Heart left ventricle (tissue), 16 donors: ENCODE measurements around the gene NRGN. TPM values are rescaled to one million over a fixed set of nuclear protein-coding genes. Genes with fewer than 3 reads are reported as not detected.

ENCODE experiments used
- ATAC-seq, 4 donors: fragments of 200-7000 bp; cut with Tn5 transposase; one replicate each; pipeline ENCODE4 v1.9.1; 2020 to 2022; ENCODE audit warnings: moderate library complexity in 4 of 4, mild to moderate bottlenecking in 3 of 4, moderate number of reproducible peaks in 1 of 4
- DNase-seq, 5 donors: peaks; one replicate each; pipeline ENCODE4 v3.0.0-alpha.2; 2020
- H3K27ac ChIP-seq, 12 donors: fragments of 200-600 bp; sonication (generic) in 4 of 12; one replicate each; pipeline versions ENCODE4 v1.5.0 to v1.8.0; 2016 to 2022; ENCODE audit warnings: mild to moderate bottlenecking in 2 of 12
- H3K27me3 ChIP-seq, 9 donors: fragments of 200-600 bp; sonication (generic) in 2 of 9; one replicate each; pipeline versions ENCODE4 v1.5.1 to v1.8.0; 2016 to 2022; ENCODE audit warnings: mild to moderate bottlenecking in 3 of 9
- H3K36me3 ChIP-seq, 9 donors: fragments of 200-600 bp; sonication (generic) in 2 of 9; one replicate each; pipeline versions ENCODE4 v1.5.0 to v1.8.0; 2018 to 2022; ENCODE audit warnings: mild to moderate bottlenecking in 2 of 9
- H3K4me1 ChIP-seq, 12 donors: fragments of 200-600 bp; sonication (generic) in 4 of 12; one replicate each; pipeline versions ENCODE4 v1.5.0 to v1.8.0; 2016 to 2022; ENCODE audit warnings: mild to moderate bottlenecking in 3 of 12
- H3K4me3 ChIP-seq, 12 donors: fragments of 200-600 bp; sonication (generic) in 4 of 12; one replicate each; pipeline versions ENCODE4 v1.5.0 to v1.8.0; 2017 to 2022; ENCODE audit warnings: mild to moderate bottlenecking in 9 of 12, moderate library complexity in 4 of 12
- H3K9me3 ChIP-seq, 12 donors: fragments of 200-600 bp; sonication (generic) in 4 of 12; one replicate each; pipeline versions ENCODE4 v1.5.0 to v1.8.0; 2016 to 2022; ENCODE audit warnings: mild to moderate bottlenecking in 1 of 12
- POLR2A ChIP-seq, 2 donors: fragments of 450-650 bp; IDR thresholded peaks; one replicate each; pipeline ENCODE4 v1.6.1; 2017; ENCODE audit warnings: antibody characterized with exemption in 2 of 2, mild to moderate bottlenecking in 2 of 2, moderate library complexity in 2 of 2
- WGBS, 4 donors: extraction: QIAGEN DNeasy Blood & Tissue Kit in 2 of 4; methylation state at CpG; one replicate each; pipeline versions ENCODE4 v1.1.5 to v1.1.7; 2013 to 2018; 5-methylcytosine and 5-hydroxymethylcytosine counted together
- intact Hi-C, 10 donors: fragments of 100-400 bp; cut with DNase I; formaldehyde crosslinking; loops; one replicate each; pipeline versions ENCODE4 v1.11.1 to v1.14.2; 2022
- polyA plus RNA-seq, 2 donors: library from polyadenylated mRNA; stranded (reverse); fragments of 200-250 nt; gene quantifications; one replicate each; pipeline ENCODE4 v1.2.3, GENCODE V29; 2013
- total RNA-seq, 9 donors: library from RNA; depleted of rRNA in 2 of 9; stranded (reverse); fragments of >200 nt in 2 of 9; fragmentation: NEBNext Ultra II Directional in 3 of 9; extraction: Animal tissue kit (Norgen Biotek cat#: 25700) in 3 of 9; gene quantifications; one replicate each; pipeline versions ENCODE4 v1.1.0 to v1.2.4, GENCODE V29; 2016 to 2023
- TF ChIP-seq, protein P1 (sequence below), 12 donors: fragments of 200-600 bp; sonication (generic) in 4 of 12; IDR thresholded peaks; one replicate each; pipeline versions ENCODE4 v1.5.0 to v1.8.0; 2018 to 2022; ENCODE audit warnings: antibody characterized with exemption in 12 of 12, mild to moderate bottlenecking in 5 of 12
- donor health status: ischemic (EF 13 %, LVEDD 7.1; RV severe dilation, severe dysfunction).
- donor health status: healthy with polysubstance abuse.
- donor health status: DM: no; HTN: yes; CAD: no.
- donor health status: DM: no; HTN: no; CAD: no.
- donor health status: ischemic (EF 25% LVEDD 6.9; RV normal size, moderate dysfunction).
- donor health status: ischemic (EF 25% LVEDD 5.7; RV mildly dilated, moderate dysfunction).
- donor health status: healthy.
- donor health status: DM: yes; HTN: yes; CAD: no.
- donor health status: ischemic (EF 35%, LVEDD 5.7; RV mildly dilated, moderate dysfunction).
- donor health status: nonischemic (EF 11% LVEDD 7.7; RV severe dilation, severe dysfunction).
- donor health status: DM: yes; HTN: yes; CAD: no.
- donor health status: PGD.
- donor health status: ischemic (EF 29% LVEDD 5.4; RV normal size, mild dysfunction).
- donor health status: nonischemic (EF 23%, LVEDD 6.1; RV moderate dilation, normal function).

NRGN gene
- total and polyA plus RNA-seq, 11 donors: 1.2 to 13.8 (median 4.0) TPM

DNA sequence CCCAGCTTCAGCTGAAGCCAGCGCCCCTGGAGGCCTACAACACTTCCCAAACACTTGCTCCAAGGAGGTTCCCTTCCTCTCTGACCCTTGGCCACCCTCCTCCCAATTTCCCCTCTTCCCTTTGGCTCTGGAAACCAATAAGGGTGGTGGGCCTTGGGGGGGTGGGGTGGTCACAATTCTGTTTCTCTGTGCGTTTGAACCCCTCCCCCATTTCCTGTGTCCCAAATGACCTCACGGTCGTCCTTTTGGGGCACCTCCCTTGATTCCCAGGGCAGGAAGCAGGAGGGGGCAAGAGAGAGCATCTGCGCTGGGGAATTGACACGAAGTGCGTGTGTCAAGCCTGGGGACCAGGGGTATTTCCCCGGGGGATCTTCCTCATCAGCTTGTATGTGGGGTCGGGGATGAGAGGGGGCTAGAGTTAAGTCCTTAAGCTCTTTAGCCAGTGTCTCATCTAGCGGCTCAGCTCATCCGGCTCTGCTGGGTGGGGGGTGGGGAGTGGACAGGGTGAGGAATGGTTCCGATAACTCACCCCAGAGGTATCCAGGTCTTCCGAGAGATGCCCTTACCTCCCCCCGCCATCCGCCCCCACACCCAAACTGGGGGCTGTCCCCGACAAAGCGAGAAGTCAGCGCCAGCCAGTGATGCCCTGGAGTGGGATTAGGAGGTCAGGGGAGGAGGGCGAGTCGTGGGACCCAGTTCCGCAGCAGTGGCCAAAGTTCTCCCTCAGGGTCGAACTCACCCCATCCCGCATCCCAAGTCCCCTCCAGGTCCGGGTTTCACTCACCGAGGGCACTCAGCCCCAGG is 21.8 kb downstream of the NRGN start:
- H3K4me3 ChIP-seq: peak overlapping the region; percentile 57 to 95 (median 82)
- ATAC-seq (peak in 3 of 4 donors; percentile 15 to 53 (median 22)), DNase-seq (peak in 4 of 5 donors; percentile 51 to 77 (median 72))
- H3K9me3 ChIP-seq: no peaks in the 10 kb centered on the region
- peaks cover 0 to 56% (median 35%) of the 10 kb centered on the region in 12 donors for H3K4me1 ChIP-seq
- peak overlapping the region; percentile 81 to 99 (median 94) for H3K27ac ChIP-seq
- peaks cover 0 to 35% (median 19%) of the 10 kb centered on the region in 9 donors for H3K36me3 ChIP-seq
- peaks cover 0 to 63% (median 36%) of the 10 kb centered on the region in 9 donors for H3K27me3 ChIP-seq
- intact Hi-C loops: loop anchor here in 9 of 10 donors (1.0 to 10.0 kb wide), 11 partner anchors 15 to 93 kb away; partner anchors contain the start of genes SIAE (in 3 of the 9) and SPA17 (in 3 of the 9)
- 14 to 19% (median 16%) methylated on average over 16 to 25 of the region's 25 CpGs for WGBS, 4 donors
- TF ChIP-seq POLR2A (IDR thresholded peaks at IDR 0.05): no peak
- TF ChIP-seq, protein P1, sequence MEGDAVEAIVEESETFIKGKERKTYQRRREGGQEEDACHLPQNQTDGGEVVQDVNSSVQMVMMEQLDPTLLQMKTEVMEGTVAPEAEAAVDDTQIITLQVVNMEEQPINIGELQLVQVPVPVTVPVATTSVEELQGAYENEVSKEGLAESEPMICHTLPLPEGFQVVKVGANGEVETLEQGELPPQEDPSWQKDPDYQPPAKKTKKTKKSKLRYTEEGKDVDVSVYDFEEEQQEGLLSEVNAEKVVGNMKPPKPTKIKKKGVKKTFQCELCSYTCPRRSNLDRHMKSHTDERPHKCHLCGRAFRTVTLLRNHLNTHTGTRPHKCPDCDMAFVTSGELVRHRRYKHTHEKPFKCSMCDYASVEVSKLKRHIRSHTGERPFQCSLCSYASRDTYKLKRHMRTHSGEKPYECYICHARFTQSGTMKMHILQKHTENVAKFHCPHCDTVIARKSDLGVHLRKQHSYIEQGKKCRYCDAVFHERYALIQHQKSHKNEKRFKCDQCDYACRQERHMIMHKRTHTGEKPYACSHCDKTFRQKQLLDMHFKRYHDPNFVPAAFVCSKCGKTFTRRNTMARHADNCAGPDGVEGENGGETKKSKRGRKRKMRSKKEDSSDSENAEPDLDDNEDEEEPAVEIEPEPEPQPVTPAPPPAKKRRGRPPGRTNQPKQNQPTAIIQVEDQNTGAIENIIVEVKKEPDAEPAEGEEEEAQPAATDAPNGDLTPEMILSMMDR (IDR thresholded peaks at IDR 0.05): peak in 1 of 12 donors; percentile 24

DNA sequence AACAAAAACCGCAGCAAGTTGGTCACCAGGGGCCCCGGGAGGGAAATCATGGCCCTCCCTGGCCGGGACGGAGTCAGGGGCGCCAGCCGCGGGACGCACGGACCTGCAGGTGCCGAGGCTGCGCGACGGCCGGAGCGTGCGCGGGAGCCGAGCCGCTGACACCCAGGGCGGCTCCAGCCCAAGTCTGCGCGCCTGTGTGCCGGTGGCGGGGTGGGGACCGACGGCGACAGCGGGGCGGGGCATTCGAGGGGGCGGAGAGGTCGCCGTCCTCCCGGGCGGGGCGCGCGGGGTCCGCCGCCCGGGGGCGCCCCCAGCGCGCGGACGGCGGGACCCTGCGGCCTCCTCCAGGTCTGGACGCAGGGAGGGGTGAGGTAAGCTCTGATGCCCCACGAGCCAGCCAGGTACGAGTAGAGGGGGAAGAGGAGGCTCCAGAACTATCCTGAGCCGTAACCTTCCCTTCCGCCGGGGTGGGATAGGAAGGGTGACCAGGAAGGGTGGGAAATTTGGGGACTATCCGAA is 22.4 kb downstream of the NRGN start, which contains the start of gene ESAM:
Gene ESAM, minus strand, starts transcription at position 186 of the 519 bp plus-strand sequence. Its CDS starts 136 bp downstream, at position 50.
- peaks cover 0 to 56% (median 36%) of the 10 kb centered on the region in 9 donors for H3K27me3 ChIP-seq
- intact Hi-C loops: loop anchor here in 9 of 10 donors (1.0 to 10.0 kb wide), 10 partner anchors 35 to 93 kb away; partner anchors contain the start of genes SIAE (in 3 of the 9) and SPA17 (in 3 of the 9)
- WGBS, 4 donors: 0 to 6% (median 1%) methylated on average over 3 to 55 of the region's 55 CpGs
- ATAC-seq (peak in 3 of 4 donors; percentile 8 to 57 (median 56)), DNase-seq (peak; percentile 66 to 82 (median 79))
- H3K4me3 ChIP-seq: peak within 1 kb of the TSS; percentile 57 to 95 (median 82)
- TF ChIP-seq, protein P1 (IDR thresholded peaks at IDR 0.05): peak in 1 of 12 donors; percentile 10
- peak in 1 of 2 donors; percentile 87 for TF ChIP-seq POLR2A (IDR thresholded peaks at IDR 0.05)
- H3K4me1 ChIP-seq: peaks cover 0 to 50% (median 30%) of the 10 kb centered on the region in 12 donors
- peak within 1 kb of the TSS; percentile 81 to 99 (median 94) for H3K27ac ChIP-seq
- peaks cover 0 to 35% (median 20%) of the 10 kb centered on the region in 9 donors for H3K36me3 ChIP-seq
- no peaks in the 10 kb centered on the region for H3K9me3 ChIP-seq

DNA sequence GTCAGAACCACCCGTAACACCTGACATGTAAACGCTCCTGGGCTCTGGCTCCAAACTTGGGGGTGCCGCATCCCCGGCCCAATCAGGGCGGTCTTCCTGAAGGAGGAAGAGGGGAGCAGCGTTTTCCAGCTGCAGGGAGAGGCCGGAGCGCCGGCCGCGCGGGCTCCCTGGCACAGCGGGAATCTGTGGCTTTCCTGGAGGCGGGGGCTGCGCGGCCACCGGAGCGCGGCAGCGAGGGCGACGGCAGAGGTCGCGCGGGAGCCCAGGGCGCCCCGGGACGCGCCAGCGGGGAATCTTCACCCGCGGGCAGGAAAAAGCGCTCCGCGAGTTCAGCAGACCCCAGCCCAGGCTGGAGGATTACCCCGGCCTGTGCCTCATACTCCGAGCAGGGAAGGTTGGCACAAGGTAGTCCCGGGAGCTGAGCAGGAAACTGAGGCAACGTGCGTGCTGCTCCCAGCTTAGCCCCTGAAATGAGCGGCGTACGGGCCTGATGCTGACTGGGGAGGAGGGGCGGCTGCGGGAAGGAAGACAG is 22.9 kb downstream of the NRGN start:
- Histone ChIP-seq H3K36me3 (peaks cover 0 to 39% (median 25%) of the 10 kb centered on the region in 9 donors), H3K27ac (peak overlapping the region; percentile 81 to 99 (median 94)), H3K4me3 (peak overlapping the region; percentile 57 to 95 (median 82)), H3K9me3 (no peaks in the 10 kb centered on the region), H3K4me1 (peaks cover 0 to 46% (median 27%) of the 10 kb centered on the region in 12 donors), H3K27me3 (peaks cover 0 to 51% (median 36%) of the 10 kb centered on the region in 9 donors)
- TF ChIP-seq, protein P1 (IDR thresholded peaks at IDR 0.05): no peak
- TF ChIP-seq POLR2A (IDR thresholded peaks at IDR 0.05): no peak
- 1% methylated on average over 19 to 45 of the region's 45 CpGs for WGBS, 4 donors
- ATAC-seq (peak in 2 of 4 donors; percentile 1 to 4), DNase-seq (no peak)
- intact Hi-C loops: loop anchor here (1.0 to 10.0 kb wide), 10 partner anchors 35 to 94 kb away; partner anchors contain the start of genes SIAE (in 3 of the 10) and SPA17 (in 3 of the 10)
